ENCODE results near the gene EMC9.

Gene EMC9

GRCh38 chr14:24103451-24103850, 37.9 kb downstream of the EMC9 start:
- H3K79me2 ChIP-seq: peaks cover 16% of the 10 kb centered on the region
- no peak overlapping the region for H2AFZ ChIP-seq
- peaks cover 10% of the 10 kb centered on the region for H3K4me1 ChIP-seq
- no peak for TF ChIP-seq CTCF (IDR thresholded peaks at IDR 0.05)
- H3K27me3 ChIP-seq (ENCODE audit: control insufficient read depth, insufficient read depth, low read length): no peaks in the 10 kb centered on the region
- no peaks in the 10 kb centered on the region for H3K9me3 ChIP-seq (ENCODE audit: control insufficient read depth, low read length)
- H3K4me3 ChIP-seq (ENCODE audit: low read depth, low read length): no peak overlapping the region
- no peaks in the 10 kb centered on the region for H3K36me3 ChIP-seq (ENCODE audit: control insufficient read depth, insufficient read depth, low read length)
- H3K9ac ChIP-seq: no peak overlapping the region
- no peak overlapping the region for H3K4me2 ChIP-seq (ENCODE audit: low read length)
- no peak overlapping the region for H3K27ac ChIP-seq

- no peak for TF ChIP-seq CTCF (IDR thresholded peaks at IDR 0.05)
Observed at GRCh38 chr14:24102357-24103048, 38.9 kb downstream of the EMC9 start.

GRCh38 chr14:24100982-24101494, 40.4 kb downstream of the EMC9 start:
- Histone ChIP-seq H3K4me3 (ENCODE audit: low read depth, low read length) (no peak overlapping the region), H3K9me3 (ENCODE audit: control insufficient read depth, low read length) (no peaks in the 10 kb centered on the region), H3K4me2 (ENCODE audit: low read length) (no peak overlapping the region), H3K27ac (no peak overlapping the region), H3K36me3 (ENCODE audit: control insufficient read depth, insufficient read depth, low read length) (no peaks in the 10 kb centered on the region), H3K9ac (no peak overlapping the region), H3K79me2 (peaks cover 18% of the 10 kb centered on the region), H3K27me3 (ENCODE audit: control insufficient read depth, insufficient read depth, low read length) (no peaks in the 10 kb centered on the region), H3K4me1 (peaks cover 12% of the 10 kb centered on the region), H2AFZ (no peak overlapping the region)
- no peak for TF ChIP-seq CTCF (IDR thresholded peaks at IDR 0.05)

More at GRCh38 chr14:24102357-24103048, 38.9 kb downstream of the EMC9 start:
- Histone ChIP-seq H3K36me3 (ENCODE audit: control insufficient read depth, insufficient read depth, low read length) (no peaks in the 10 kb centered on the region), H3K4me1 (peaks cover 12% of the 10 kb centered on the region), H3K9ac (no peak overlapping the region), H3K9me3 (ENCODE audit: control insufficient read depth, low read length) (no peaks in the 10 kb centered on the region), H2AFZ (no peak overlapping the region), H3K27me3 (ENCODE audit: control insufficient read depth, insufficient read depth, low read length) (no peaks in the 10 kb centered on the region), H3K27ac (no peak overlapping the region), H3K4me2 (ENCODE audit: low read length) (no peak overlapping the region), H3K4me3 (ENCODE audit: low read depth, low read length) (no peak overlapping the region), H3K79me2 (peaks cover 10% of the 10 kb centered on the region)

GRCh38 chr14:24100197-24100981, 41.0 kb downstream of the EMC9 start:
- Histone ChIP-seq H3K27me3 (ENCODE audit: control insufficient read depth, insufficient read depth, low read length) (no peaks in the 10 kb centered on the region), H3K4me1 (peaks cover 13% of the 10 kb centered on the region), H3K9me3 (ENCODE audit: control insufficient read depth, low read length) (no peaks in the 10 kb centered on the region), H3K9ac (no peak overlapping the region), H3K27ac (peak overlapping the region; percentile 62), H3K79me2 (peaks cover 18% of the 10 kb centered on the region), H3K4me3 (ENCODE audit: low read depth, low read length) (no peak overlapping the region), H3K36me3 (ENCODE audit: control insufficient read depth, insufficient read depth, low read length) (no peaks in the 10 kb centered on the region), H2AFZ (no peak overlapping the region), H3K4me2 (ENCODE audit: low read length) (no peak overlapping the region)
- TF ChIP-seq CTCF (IDR thresholded peaks at IDR 0.05): no peak
